ENCODE measurements around the gene ROBO1. TPM values are rescaled to one million over a fixed set of nuclear protein-coding genes. Genes with fewer than 3 reads are reported as not detected.

Gene ROBO1
- total and polyA plus RNA-seq, 4 donors, result 1.0 to 30.3 (median 3.9) TPM

DNA sequence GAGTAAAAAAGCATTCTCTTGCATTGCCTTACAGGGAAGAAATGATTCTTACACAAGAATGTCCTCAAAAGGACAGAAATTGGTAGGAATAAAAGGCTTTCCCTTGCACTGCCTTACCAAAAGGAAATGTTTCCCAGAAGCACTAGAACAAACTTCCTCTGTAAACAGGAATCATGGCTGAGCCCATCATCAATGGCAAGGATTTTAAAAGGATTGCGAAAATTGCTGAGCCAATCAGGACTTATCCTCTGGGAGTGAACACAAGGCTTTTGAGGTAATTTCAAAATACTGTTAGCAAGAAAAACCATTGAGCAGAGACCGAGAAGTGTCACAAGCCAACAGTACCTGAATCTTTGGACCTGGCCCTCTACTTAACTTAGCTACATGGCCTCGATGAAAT lies 897.3 kb downstream of the ROBO1 start:
- no peak overlapping the region for H3K9ac ChIP-seq (ENCODE audit: low read depth in 1 of 2, low read length in 2 of 2)
- no peaks in the 10 kb centered on the region for H3K9me3 ChIP-seq (ENCODE audit: control insufficient read depth in 4 of 4, low read length in 3 of 4)
- no peaks in the 10 kb centered on the region for H3K27me3 ChIP-seq (ENCODE audit: control insufficient read depth in 4 of 4, insufficient read depth in 4 of 4, low read length in 3 of 4)
- no peaks in the 10 kb centered on the region for H3K4me1 ChIP-seq (ENCODE audit: control insufficient read depth in 4 of 4, insufficient read depth in 4 of 4, low read length in 3 of 4)
- no peak overlapping the region for H3K4me3 ChIP-seq (ENCODE audit: low read depth in 1 of 3, low read length in 3 of 3)
- no peaks in the 10 kb centered on the region for H3K36me3 ChIP-seq (ENCODE audit: control insufficient read depth in 4 of 4, insufficient read depth in 3 of 4, low read depth in 1 of 4, low read length in 3 of 4)
- no peak for DNase-seq (ENCODE audit: low spot score)
- WGBS, result 80% methylated on average over 3 of the region's 3 CpGs
- H3K27ac ChIP-seq (ENCODE audit: low read depth in 1 of 2, low read length in 2 of 2), result no peak overlapping the region
- TF ChIP-seq CTCF (IDR thresholded peaks at IDR 0.05; ENCODE audit: low read depth, low read length, missing input control) (no peak), SP1 (IDR thresholded peaks at IDR 0.05) (no peak), TAF1 (conservative IDR thresholded peaks at IDR 0.05) (no peak), REST (IDR thresholded peaks at IDR 0.05) (no peak), FOXA2 (IDR thresholded peaks at IDR 0.05) (no peak), YY1 (IDR thresholded peaks at IDR 0.05) (no peak)

- H3K4me1 ChIP-seq (ENCODE audit: control insufficient read depth in 4 of 4, insufficient read depth in 4 of 4, low read length in 3 of 4), result no peaks in the 10 kb centered on the region
- H3K27me3 ChIP-seq (ENCODE audit: control insufficient read depth in 4 of 4, insufficient read depth in 4 of 4, low read length in 3 of 4), result no peaks in the 10 kb centered on the region
- no peak overlapping the region for H3K27ac ChIP-seq (ENCODE audit: low read depth in 1 of 2, low read length in 2 of 2)
- no peaks in the 10 kb centered on the region for H3K36me3 ChIP-seq (ENCODE audit: control insufficient read depth in 4 of 4, insufficient read depth in 3 of 4, low read depth in 1 of 4, low read length in 3 of 4)
- no peak for DNase-seq (ENCODE audit: low spot score)
- TF ChIP-seq RXRA (IDR thresholded peaks at IDR 0.05), result no peak
- no peak for TF ChIP-seq REST (IDR thresholded peaks at IDR 0.05)
- TF ChIP-seq GABPA (IDR thresholded peaks at IDR 0.05 in 1 of 2, conservative IDR thresholded peaks at IDR 0.05 in 1 of 2), result no peak
- no peak for TF ChIP-seq HNF4A (conservative IDR thresholded peaks at IDR 0.05)
- no peak for TF ChIP-seq NR2F2 (IDR thresholded peaks at IDR 0.05)
- no peak for TF ChIP-seq ZBTB33 (IDR thresholded peaks at IDR 0.05)
- TF ChIP-seq ATF3 (IDR thresholded peaks at IDR 0.05), result no peak
- TF ChIP-seq HNF4G (IDR thresholded peaks at IDR 0.05), result no peak
- no peak for TF ChIP-seq JUND (IDR thresholded peaks at IDR 0.05)
- TF ChIP-seq FOXA2 (IDR thresholded peaks at IDR 0.05), result no peak
- no peak for TF ChIP-seq TAF1 (conservative IDR thresholded peaks at IDR 0.05)
- TF ChIP-seq YY1 (IDR thresholded peaks at IDR 0.05), result no peak
- no peak for TF ChIP-seq EGR1 (IDR thresholded peaks at IDR 0.05; ENCODE audit: low read depth in 2 of 2)
- 44% methylated on average over 1 of the region's 1 CpG for WGBS
- H3K4me3 ChIP-seq (ENCODE audit: low read depth in 1 of 3, low read length in 3 of 3), result no peak overlapping the region
- H3K9me3 ChIP-seq (ENCODE audit: control insufficient read depth in 4 of 4, low read length in 3 of 4), result no peaks in the 10 kb centered on the region
- no peak overlapping the region for H3K9ac ChIP-seq (ENCODE audit: low read depth in 1 of 2, low read length in 2 of 2)
Observed at GRCh38 chr3:78868570-78868969, 899.2 kb downstream of the ROBO1 start.
